Stimulated activated CD8-positive, alpha-beta memory T cell treated with anti-CD3 and anti-CD28 coated beads, Interleukin-4, amount 100 ng/mL, for 48 hours (primary cell): ENCODE measurements around the gene GRK6.

ENCODE experiments used
- DNase-seq: peaks from one replicate; pipeline ENCODE4 v3.0.0-alpha.2; 2020

Gene GRK6

GRCh38 chr5:177455036-177455660 lies 28.7 kb downstream of the GRK6 start:
- DNase-seq = peak; percentile 96

GRCh38 chr5:177455661-177456590 lies 29.4 kb downstream of the GRK6 start:
- peak; percentile 99 for DNase-seq

- no peak for DNase-seq
Measured at GRCh38 chr5:177456591-177456964, 30.1 kb downstream of the GRK6 start.

GRCh38 chr5:177456976-177457851 lies 30.7 kb downstream of the GRK6 start:
- peak; percentile 72 for DNase-seq

GRCh38 chr5:177457852-177458681 lies 31.6 kb downstream of the GRK6 start:
- DNase-seq = no peak

GRCh38 chr5:177458912-177459350 lies 32.5 kb downstream of the GRK6 start:
- DNase-seq = no peak

- DNase-seq = no peak
Measured at GRCh38 chr5:177459357-177459756, 32.9 kb downstream of the GRK6 start.

GRCh38 chr5:177459819-177460628 lies 33.5 kb downstream of the GRK6 start:
- DNase-seq = no peak

- DNase-seq = no peak
Measured at GRCh38 chr5:177462021-177462670, 35.7 kb downstream of the GRK6 start.

- no peak for DNase-seq
Measured at GRCh38 chr5:177465044-177465443, 38.6 kb downstream of the GRK6 start.

GRCh38 chr5:177466861-177467260 lies 40.4 kb downstream of the GRK6 start:
- no peak for DNase-seq

GRCh38 chr5:177467436-177467835 lies 41.0 kb downstream of the GRK6 start:
- no peak for DNase-seq

- DNase-seq = no peak
Measured at GRCh38 chr5:177468329-177468684, 41.8 kb downstream of the GRK6 start.

- DNase-seq = no peak
Measured at GRCh38 chr5:177468685-177469628, 42.5 kb downstream of the GRK6 start.

GRCh38 chr5:177469750-177470525 lies 43.5 kb downstream of the GRK6 start:
- DNase-seq = no peak

GRCh38 chr5:177470759-177471536 lies 44.5 kb downstream of the GRK6 start:
- no peak for DNase-seq

- DNase-seq = peak; percentile 75
Measured at GRCh38 chr5:177471610-177472356, 45.3 kb downstream of the GRK6 start.
